ACC112 (cell line): ENCODE data around the gene CHST1.

ENCODE experiments used
- H2AFZ ChIP-seq: fragments of 200-600 bp; sonication (generic); one replicate; pipeline ENCODE4 v1.6.0; 2017; ENCODE audit warnings: antibody characterized with exemption, low read length; ENCODE audit not compliant: unreplicated experiment
- H3K27ac ChIP-seq: fragments of 200-600 bp; sonication (generic); 2 replicates; pipeline ENCODE4 v1.5.1; 2014; ENCODE audit warnings: low read depth, mild to moderate bottlenecking, antibody characterized with exemption, low read length, moderate library complexity
- H3K27me3 ChIP-seq: fragments of 200-600 bp; sonication (generic); 2 replicates; pipeline ENCODE4 v1.6.1; 2014; ENCODE audit warnings: mild to moderate bottlenecking, antibody characterized with exemption, low read length, moderate library complexity, mixed read lengths; ENCODE audit not compliant: insufficient read depth
- H3K36me3 ChIP-seq: fragments of 200-600 bp; sonication (generic); 2 replicates; pipeline ENCODE4 v1.6.1; 2016; ENCODE audit warnings: mild to moderate bottlenecking, antibody characterized with exemption, low read length, moderate library complexity, mixed read lengths; ENCODE audit not compliant: insufficient read depth
- H3K4me1 ChIP-seq: fragments of 200-600 bp; sonication (generic); one replicate; pipeline ENCODE4 v1.6.1; 2016; ENCODE audit warnings: low read length, mixed read lengths; ENCODE audit not compliant: insufficient read depth, unreplicated experiment, control insufficient read depth
- H3K4me3 ChIP-seq: fragments of 200-600 bp; sonication (generic); 2 replicates; pipeline ENCODE4 v1.5.1; 2014; ENCODE audit warnings: mild to moderate bottlenecking, low read depth, low read length
- H3K79me2 ChIP-seq: fragments of 200-600 bp; sonication (generic); one replicate; pipeline ENCODE4 v1.6.0; 2016; ENCODE audit warnings: low read length; ENCODE audit not compliant: control insufficient read depth, unreplicated experiment, insufficient read depth

Gene CHST1

DNA sequence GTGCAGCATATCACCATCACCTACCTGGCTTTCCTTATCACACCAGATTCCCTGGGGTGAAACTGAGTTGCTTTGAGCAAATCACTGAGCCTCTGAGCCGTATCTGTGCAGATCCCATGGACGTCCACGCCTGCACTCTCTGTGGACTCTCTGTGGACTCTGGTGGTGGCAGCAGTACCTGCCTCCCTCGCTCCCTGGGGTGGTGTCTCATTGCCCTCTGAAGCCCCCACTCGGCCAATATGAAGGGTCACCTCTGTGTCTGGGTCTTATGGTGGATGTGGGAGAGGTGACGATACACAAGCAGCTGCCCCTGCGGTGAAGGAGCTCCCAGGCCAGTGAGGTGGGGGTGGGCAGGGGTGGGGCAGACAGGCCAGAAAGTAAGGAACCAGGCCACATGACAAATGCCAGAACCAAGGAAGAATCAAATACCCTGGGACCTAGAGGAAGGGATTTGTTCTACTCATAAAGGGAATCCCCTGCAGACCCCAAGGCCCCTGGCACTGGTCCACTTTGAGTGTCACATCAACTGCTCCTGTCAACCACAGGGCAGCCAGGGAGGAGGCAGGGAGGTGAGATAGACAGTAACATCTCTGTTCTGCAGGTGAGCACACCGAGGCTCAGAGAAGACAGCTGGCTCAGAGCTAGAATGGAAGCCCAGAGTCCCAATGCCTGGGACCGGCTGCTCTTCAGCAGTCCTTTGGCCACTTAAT is 9.2 kb upstream of the CHST1 start:
- Histone ChIP-seq H3K36me3 (no peaks in the 10 kb centered on the region), H3K4me3 (no peak overlapping the region), H3K79me2 (no peaks in the 10 kb centered on the region), H3K27me3 (no peaks in the 10 kb centered on the region; the same call in none of the 2 replicates), H3K27ac (no peak overlapping the region), H2AFZ (no peak overlapping the region), H3K4me1 (no peaks in the 10 kb centered on the region)

- H3K79me2 ChIP-seq, result no peaks in the 10 kb centered on the region
- H3K27me3 ChIP-seq, result no peaks in the 10 kb centered on the region; the same call in none of the 2 replicates
- H3K27ac ChIP-seq, result no peak overlapping the region
- H3K4me1 ChIP-seq, result no peaks in the 10 kb centered on the region
- no peaks in the 10 kb centered on the region for H3K36me3 ChIP-seq
- H3K4me3 ChIP-seq, result no peak overlapping the region
- H2AFZ ChIP-seq, result no peak overlapping the region
These were observed 8.0 kb upstream of the CHST1 start for GRCh38 chr11:45673441-45673840.

- Histone ChIP-seq H3K79me2 (no peaks in the 10 kb centered on the region), H3K27me3 (no peaks in the 10 kb centered on the region; the same call in none of the 2 replicates), H3K36me3 (no peaks in the 10 kb centered on the region), H3K27ac (no peak overlapping the region), H3K4me1 (no peaks in the 10 kb centered on the region), H3K4me3 (no peak overlapping the region), H2AFZ (no peak overlapping the region)
These were observed 7.2 kb upstream of the CHST1 start for GRCh38 chr11:45672593-45672992.

- H3K27ac ChIP-seq, result no peak overlapping the region
- H3K36me3 ChIP-seq, result no peaks in the 10 kb centered on the region
- H3K4me1 ChIP-seq, result no peaks in the 10 kb centered on the region
- H3K4me3 ChIP-seq, result no peak overlapping the region
- H2AFZ ChIP-seq, result no peak overlapping the region
- H3K79me2 ChIP-seq, result no peaks in the 10 kb centered on the region
- no peaks in the 10 kb centered on the region; the same call in none of the 2 replicates for H3K27me3 ChIP-seq
These were observed 6.1 kb upstream of the CHST1 start for GRCh38 chr11:45671246-45672171.

GRCh38 chr11:45670386-45671135 is 5.1 kb upstream of the CHST1 start:
- no peaks in the 10 kb centered on the region for H3K79me2 ChIP-seq
- no peaks in the 10 kb centered on the region; the same call in none of the 2 replicates for H3K27me3 ChIP-seq
- no peaks in the 10 kb centered on the region for H3K36me3 ChIP-seq
- no peak overlapping the region for H2AFZ ChIP-seq
- peaks cover 6% of the 10 kb centered on the region for H3K4me1 ChIP-seq
- no peak overlapping the region for H3K4me3 ChIP-seq
- no peak overlapping the region for H3K27ac ChIP-seq

DNA sequence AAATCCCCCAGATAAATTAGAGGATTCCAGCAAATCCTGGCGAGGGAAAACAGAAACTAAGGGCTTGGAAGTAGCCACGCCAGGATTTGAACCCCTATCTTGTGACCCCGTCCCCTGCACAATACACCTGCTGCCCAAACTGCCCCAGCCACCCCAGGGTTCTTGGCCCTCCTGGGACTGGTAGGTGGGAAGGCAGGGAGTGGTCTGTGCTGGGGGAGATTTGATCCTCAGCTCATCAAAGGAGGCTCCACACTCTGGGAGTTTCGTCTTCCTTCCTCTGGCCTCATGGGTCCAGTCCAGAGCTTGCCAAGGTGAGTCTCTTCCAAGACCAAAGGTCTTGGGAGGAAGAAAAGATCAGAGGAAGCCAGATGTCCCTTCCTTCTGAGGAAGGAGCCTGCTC is 4.5 kb upstream of the CHST1 start:
- no peak overlapping the region for H2AFZ ChIP-seq
- H3K4me1 ChIP-seq, result peaks cover 6% of the 10 kb centered on the region
- no peaks in the 10 kb centered on the region for H3K36me3 ChIP-seq
- no peaks in the 10 kb centered on the region for H3K79me2 ChIP-seq
- no peaks in the 10 kb centered on the region; the same call in none of the 2 replicates for H3K27me3 ChIP-seq
- no peak overlapping the region for H3K27ac ChIP-seq
- H3K4me3 ChIP-seq, result no peak overlapping the region

DNA sequence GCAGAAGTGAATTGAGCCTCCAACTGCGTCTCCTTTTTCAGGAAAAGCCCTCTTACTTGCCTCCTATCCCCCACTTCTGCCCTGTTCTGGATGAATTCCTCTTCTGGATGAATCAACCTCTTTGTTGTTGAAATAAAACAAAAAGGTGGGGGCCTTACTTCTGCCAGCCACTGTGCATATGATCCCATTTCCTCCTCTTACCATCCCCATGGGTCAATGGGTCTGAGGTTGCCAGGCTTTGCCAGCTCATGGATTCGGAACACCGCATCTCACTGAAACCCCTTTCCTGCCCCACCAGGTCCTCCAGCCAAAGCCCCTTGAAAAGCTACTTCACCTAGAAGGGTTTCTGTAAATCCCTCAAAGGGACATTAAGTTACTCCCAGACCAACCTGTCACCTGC is 3.7 kb upstream of the CHST1 start:
- no peaks in the 10 kb centered on the region for H3K79me2 ChIP-seq
- no peak overlapping the region for H3K4me3 ChIP-seq
- no peak overlapping the region for H3K27ac ChIP-seq
- peaks cover 9% of the 10 kb centered on the region for H3K4me1 ChIP-seq
- H2AFZ ChIP-seq, result no peak overlapping the region
- no peaks in the 10 kb centered on the region for H3K36me3 ChIP-seq
- H3K27me3 ChIP-seq, result no peaks in the 10 kb centered on the region; the same call in none of the 2 replicates

GRCh38 chr11:45667929-45668680 is 2.7 kb upstream of the CHST1 start:
- H3K4me1 ChIP-seq, result peaks cover 19% of the 10 kb centered on the region
- no peaks in the 10 kb centered on the region for H3K79me2 ChIP-seq
- H2AFZ ChIP-seq, result no peak overlapping the region
- no peak overlapping the region for H3K4me3 ChIP-seq
- no peaks in the 10 kb centered on the region; the same call in none of the 2 replicates for H3K27me3 ChIP-seq
- H3K27ac ChIP-seq, result no peak overlapping the region
- no peaks in the 10 kb centered on the region for H3K36me3 ChIP-seq

- Histone ChIP-seq H3K27ac (no peak overlapping the region), H3K27me3 (no peaks in the 10 kb centered on the region; the same call in none of the 2 replicates)
These were observed 1.5 kb upstream of the CHST1 start for GRCh38 chr11:45666648-45667642.

More at GRCh38 chr11:45666648-45667642, 1.5 kb upstream of the CHST1 start:
- Histone ChIP-seq H3K36me3 (no peaks in the 10 kb centered on the region), H3K79me2 (peaks cover 3% of the 10 kb centered on the region), H3K4me1 (peaks cover 30% of the 10 kb centered on the region), H3K4me3 (no peak overlapping the region), H2AFZ (no peak overlapping the region)
